D721Med (cell line): ENCODE measurements around the gene EDEM1.

Experiments used
- DNase-seq: peaks from one replicate; pipeline ENCODE4 v3.0.0; 2011; ENCODE audit warnings: low spot score; ENCODE audit not compliant: insufficient read length
- FAIRE-seq: peaks from 2 replicates; lab custom pipeline; 2011; peaks lifted over from hg19 to GRCh38; lab: Jason Lieb, UNC
- TF ChIP-seq, protein P1 (sequence below): IDR thresholded peaks from 2 replicates; pipeline ENCODE4 v1.5.1; 2012; ENCODE audit warnings: mild to moderate bottlenecking, control low read depth; ENCODE audit not compliant: insufficient read depth; ENCODE audit errors: missing control alignments

The EDEM1 gene

GRCh38 chr3:5186858-5187155 is 700 bp upstream of the EDEM1 start:
- no peak for FAIRE-seq
- TF ChIP-seq, protein P1, sequence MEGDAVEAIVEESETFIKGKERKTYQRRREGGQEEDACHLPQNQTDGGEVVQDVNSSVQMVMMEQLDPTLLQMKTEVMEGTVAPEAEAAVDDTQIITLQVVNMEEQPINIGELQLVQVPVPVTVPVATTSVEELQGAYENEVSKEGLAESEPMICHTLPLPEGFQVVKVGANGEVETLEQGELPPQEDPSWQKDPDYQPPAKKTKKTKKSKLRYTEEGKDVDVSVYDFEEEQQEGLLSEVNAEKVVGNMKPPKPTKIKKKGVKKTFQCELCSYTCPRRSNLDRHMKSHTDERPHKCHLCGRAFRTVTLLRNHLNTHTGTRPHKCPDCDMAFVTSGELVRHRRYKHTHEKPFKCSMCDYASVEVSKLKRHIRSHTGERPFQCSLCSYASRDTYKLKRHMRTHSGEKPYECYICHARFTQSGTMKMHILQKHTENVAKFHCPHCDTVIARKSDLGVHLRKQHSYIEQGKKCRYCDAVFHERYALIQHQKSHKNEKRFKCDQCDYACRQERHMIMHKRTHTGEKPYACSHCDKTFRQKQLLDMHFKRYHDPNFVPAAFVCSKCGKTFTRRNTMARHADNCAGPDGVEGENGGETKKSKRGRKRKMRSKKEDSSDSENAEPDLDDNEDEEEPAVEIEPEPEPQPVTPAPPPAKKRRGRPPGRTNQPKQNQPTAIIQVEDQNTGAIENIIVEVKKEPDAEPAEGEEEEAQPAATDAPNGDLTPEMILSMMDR = no peak

DNA sequence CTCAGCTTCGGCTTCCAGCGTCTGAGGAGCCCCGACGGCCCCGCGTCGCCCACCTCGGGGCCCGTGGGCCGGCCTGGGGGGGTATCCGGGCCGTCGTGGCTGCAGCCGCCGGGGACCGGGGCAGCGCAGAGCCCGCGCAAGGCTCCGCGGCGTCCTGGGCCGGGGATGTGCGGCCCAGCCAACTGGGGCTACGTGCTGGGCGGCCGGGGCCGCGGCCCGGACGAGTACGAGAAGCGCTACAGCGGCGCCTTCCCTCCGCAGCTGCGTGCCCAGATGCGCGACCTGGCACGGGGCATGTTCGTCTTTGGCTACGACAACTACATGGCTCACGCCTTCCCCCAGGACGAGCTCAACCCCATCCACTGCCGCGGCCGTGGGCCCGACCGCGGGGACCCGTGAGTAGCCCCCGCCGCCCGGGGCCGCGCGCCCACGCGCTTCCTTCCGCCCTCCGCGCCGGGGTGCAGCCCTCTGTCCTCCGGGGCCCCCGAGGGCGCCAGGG is 462 bp downstream of the EDEM1 start:
- DNase-seq (no peak), FAIRE-seq (no peak)
- TF ChIP-seq, protein P1 = no peak

More at GRCh38 chr3:5186858-5187155, 700 bp upstream of the EDEM1 start:
- DNase-seq = no peak

DNA sequence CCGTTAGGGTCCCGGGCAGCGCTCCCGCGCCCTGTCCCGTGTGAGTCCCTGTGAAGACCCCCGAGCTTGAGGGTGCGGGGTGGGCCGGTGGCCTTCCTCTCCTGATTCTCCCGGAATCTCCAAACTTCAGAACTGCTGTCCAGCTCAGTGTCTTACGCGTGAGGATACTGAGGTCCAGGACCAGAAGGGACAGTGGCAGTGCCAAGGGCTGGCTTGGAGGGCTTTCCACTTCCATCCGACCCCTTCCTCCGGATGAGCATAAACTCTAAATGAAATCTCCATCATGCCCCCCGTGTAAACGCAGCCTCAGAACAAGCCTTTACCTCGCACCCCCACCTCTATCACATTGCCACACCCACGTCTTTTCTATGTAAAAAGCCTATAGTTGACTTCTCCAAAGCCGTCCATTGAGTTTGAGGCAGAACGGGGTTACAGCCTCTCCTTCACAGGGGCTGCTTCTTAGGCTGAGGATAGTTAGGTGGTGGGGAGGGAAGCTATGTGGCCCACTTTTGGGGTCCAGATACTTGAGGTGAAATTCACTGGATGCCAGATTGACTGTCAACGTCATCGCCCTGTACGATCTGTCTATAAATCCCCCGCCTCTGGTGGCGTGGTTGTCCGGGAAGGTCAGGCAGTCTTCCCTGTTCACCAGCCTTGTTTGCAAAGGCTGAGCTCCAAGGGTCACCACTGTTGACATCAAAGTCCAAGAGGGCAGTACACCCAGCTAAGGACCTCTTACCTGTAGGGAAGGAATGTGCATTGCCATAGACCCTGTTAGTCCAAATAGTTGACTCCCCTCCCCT is 1.1 kb downstream of the EDEM1 start:
- DNase-seq (no peak), FAIRE-seq (no peak)
- TF ChIP-seq, protein P1 = no peak

- FAIRE-seq (no peak), DNase-seq (no peak)
- TF ChIP-seq, protein P1 = no peak
These were observed 2.8 kb downstream of the EDEM1 start for GRCh38 chr3:5190147-5190791.

- no peak for FAIRE-seq
- TF ChIP-seq, protein P1 = no peak
- DNase-seq = no peak
These were observed 4.2 kb downstream of the EDEM1 start for GRCh38 chr3:5191555-5192304.

- DNase-seq (no peak), FAIRE-seq (no peak)
- TF ChIP-seq, protein P1 = no peak
These were observed 5.3 kb downstream of the EDEM1 start for GRCh38 chr3:5192571-5193365.
